ENCODE data around the gene POLD1. TPM values are rescaled to one million over a fixed set of nuclear protein-coding genes. Genes with fewer than 3 reads are reported as not detected.

Gene POLD1
- total and polyA plus RNA-seq, 2 of the 13 experiments (the other 11 are each of a cell fraction or from before 2014, with no cell fraction given), result 17.4 to 54.0 TPM

DNA sequence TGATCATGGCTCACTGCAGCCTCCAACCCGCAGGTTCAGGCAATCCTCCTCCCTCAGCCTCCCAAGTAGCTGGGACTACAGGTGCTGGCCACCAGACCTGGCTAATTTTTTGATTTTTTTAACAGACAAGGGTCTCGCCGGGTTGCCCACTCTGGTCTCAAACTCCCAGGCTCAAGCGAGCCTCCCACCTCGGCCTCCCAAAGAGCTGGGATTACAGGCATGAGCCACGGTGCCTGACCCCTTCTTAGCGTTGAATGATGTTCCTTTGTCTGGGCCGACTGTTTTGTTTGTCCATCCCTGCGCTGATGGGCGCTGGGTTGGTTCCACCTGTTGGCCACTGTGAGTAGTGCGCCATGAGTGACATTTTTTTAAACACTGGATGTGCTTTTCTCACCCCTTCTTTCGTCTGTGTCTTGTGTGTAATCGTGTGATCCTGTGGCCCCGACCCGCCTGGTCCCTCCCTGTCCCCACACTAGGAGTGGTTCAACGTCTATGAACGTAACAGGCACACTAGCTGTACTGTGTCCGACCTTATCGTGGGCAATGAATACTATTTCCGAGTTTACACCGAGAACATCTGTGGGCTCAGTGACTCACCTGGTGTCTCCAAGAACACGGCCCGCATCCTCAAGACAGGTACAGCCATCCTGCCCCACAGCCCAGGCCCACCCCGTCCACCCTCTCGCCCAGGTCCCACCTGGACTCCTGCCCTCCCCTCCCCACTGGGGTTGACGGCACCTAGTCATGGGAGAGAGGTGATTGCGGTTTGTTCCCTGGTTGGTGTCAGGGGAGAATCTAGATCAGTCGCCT is 77.1 kb downstream of the POLD1 start:
- no peaks in the 10 kb centered on the region for H3K9me3 ChIP-seq (ENCODE audit: low read length)
- no peaks in the 10 kb centered on the region for H3K79me2 ChIP-seq (ENCODE audit: insufficient read depth, low read length)
- peak overlapping the region in 1 of 3 experiments; percentile 43; a peak in 1 of 6 replicates for H3K4me3 ChIP-seq (replicated peaks in 1 of 3; ENCODE audit: insufficient read depth in 1 of 3, low read depth in 2 of 3, low read length in 3 of 3)
- H3K36me3 ChIP-seq (replicated peaks in 1 of 2; ENCODE audit: control insufficient read depth in 1 of 2, insufficient read depth in 2 of 2, low read length in 2 of 2), result no peaks in the 10 kb centered on the region
- WGBS (ENCODE audit: low lambda C conversion rate), result 12% methylated on average over 15 of the region's 28 CpGs
- intact Hi-C loops (cut with micrococcal nuclease; ENCODE audit: unreplicated experiment), result no loop called here
- FAIRE-seq, result peak; percentile 83
- BruUV-seq (replicated peaks), result no TSS peak
- H3K9ac ChIP-seq (ENCODE audit: insufficient read depth, low read depth, low read length), result no peak overlapping the region
- no peaks in the 10 kb centered on the region for H4K20me1 ChIP-seq (ENCODE audit: insufficient read depth, low read length)
- peaks cover 0 to 7% of the 10 kb centered on the region in 2 experiments; a peak in 2 of 5 replicates for H3K27me3 ChIP-seq (ENCODE audit: control insufficient read depth in 1 of 2, insufficient read depth in 2 of 2, low read length in 2 of 2)
- peaks cover 46% of the 10 kb centered on the region for H3K4me1 ChIP-seq (ENCODE audit: insufficient read depth, low read length)
- in situ Hi-C loops (cut with HindIII; ENCODE audit: extremely low pct_ligation_motif_present, low pct_unique_long_range_greater_than_20kb), result loop anchor here (10.0 kb wide), 1 partner anchor 86 kb away; the partner anchor contains the start of gene NR1H2
- no peak overlapping the region for H3K27ac ChIP-seq (ENCODE audit: extremely low read length, insufficient read depth, low read length)
- peak overlapping the region; percentile 60 for H3K4me2 ChIP-seq (ENCODE audit: low read depth, low read length)
- no peak overlapping the region for H2AFZ ChIP-seq (ENCODE audit: low read length)
- POLR2A ChIA-PET, result interaction anchor here (1.0 to 1.5 kb wide), 2 partner anchors 85 to 104 kb away, joined by 3 to 7 read pairs; partner anchors contain the start of gene NR1H2
- peak; percentile 71 for DNase-seq (ENCODE audit: low spot score)
- ATAC-seq, result peak; percentile 63
- CTCF ChIA-PET (ENCODE audit: low intra/inter-chr PET ratio, low total read pairs), result interaction anchor here (1.6 to 3.4 kb wide), 3 partner anchors 18 to 104 kb away, joined by 7 to 16 read pairs (median 9); no protein-coding TSS in a partner anchor
- TF ChIP-seq RAD21 (CRISPR knock-in tag; IDR thresholded peaks at IDR 0.05) (peak; percentile 72), SP2 (CRISPR knock-in tag; IDR thresholded peaks at IDR 0.05) (no peak), SNAPC4 (CRISPR knock-in tag; IDR thresholded peaks at IDR 0.05) (no peak), TARDBP (CRISPR knock-in tag; IDR thresholded peaks at IDR 0.05) (no peak), ATF4 (CRISPR knock-in tag; IDR thresholded peaks at IDR 0.05) (no peak), PAF1 (CRISPR knock-in tag; IDR thresholded peaks at IDR 0.05) (no peak), CSRNP1 (CRISPR knock-in tag; IDR thresholded peaks at IDR 0.05) (no peak)
- TF ChIP-seq, protein P1, sequence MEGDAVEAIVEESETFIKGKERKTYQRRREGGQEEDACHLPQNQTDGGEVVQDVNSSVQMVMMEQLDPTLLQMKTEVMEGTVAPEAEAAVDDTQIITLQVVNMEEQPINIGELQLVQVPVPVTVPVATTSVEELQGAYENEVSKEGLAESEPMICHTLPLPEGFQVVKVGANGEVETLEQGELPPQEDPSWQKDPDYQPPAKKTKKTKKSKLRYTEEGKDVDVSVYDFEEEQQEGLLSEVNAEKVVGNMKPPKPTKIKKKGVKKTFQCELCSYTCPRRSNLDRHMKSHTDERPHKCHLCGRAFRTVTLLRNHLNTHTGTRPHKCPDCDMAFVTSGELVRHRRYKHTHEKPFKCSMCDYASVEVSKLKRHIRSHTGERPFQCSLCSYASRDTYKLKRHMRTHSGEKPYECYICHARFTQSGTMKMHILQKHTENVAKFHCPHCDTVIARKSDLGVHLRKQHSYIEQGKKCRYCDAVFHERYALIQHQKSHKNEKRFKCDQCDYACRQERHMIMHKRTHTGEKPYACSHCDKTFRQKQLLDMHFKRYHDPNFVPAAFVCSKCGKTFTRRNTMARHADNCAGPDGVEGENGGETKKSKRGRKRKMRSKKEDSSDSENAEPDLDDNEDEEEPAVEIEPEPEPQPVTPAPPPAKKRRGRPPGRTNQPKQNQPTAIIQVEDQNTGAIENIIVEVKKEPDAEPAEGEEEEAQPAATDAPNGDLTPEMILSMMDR (CRISPR knock-in tag; IDR thresholded peaks at IDR 0.05), result peak; percentile 89
- TF ChIP-seq, protein P2, sequence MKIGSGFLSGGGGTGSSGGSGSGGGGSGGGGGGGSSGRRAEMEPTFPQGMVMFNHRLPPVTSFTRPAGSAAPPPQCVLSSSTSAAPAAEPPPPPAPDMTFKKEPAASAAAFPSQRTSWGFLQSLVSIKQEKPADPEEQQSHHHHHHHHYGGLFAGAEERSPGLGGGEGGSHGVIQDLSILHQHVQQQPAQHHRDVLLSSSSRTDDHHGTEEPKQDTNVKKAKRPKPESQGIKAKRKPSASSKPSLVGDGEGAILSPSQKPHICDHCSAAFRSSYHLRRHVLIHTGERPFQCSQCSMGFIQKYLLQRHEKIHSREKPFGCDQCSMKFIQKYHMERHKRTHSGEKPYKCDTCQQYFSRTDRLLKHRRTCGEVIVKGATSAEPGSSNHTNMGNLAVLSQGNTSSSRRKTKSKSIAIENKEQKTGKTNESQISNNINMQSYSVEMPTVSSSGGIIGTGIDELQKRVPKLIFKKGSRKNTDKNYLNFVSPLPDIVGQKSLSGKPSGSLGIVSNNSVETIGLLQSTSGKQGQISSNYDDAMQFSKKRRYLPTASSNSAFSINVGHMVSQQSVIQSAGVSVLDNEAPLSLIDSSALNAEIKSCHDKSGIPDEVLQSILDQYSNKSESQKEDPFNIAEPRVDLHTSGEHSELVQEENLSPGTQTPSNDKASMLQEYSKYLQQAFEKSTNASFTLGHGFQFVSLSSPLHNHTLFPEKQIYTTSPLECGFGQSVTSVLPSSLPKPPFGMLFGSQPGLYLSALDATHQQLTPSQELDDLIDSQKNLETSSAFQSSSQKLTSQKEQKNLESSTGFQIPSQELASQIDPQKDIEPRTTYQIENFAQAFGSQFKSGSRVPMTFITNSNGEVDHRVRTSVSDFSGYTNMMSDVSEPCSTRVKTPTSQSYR (CRISPR knock-in tag; IDR thresholded peaks at IDR 0.05; ENCODE audit: borderline replicate concordance), result no peak

Measured in HepG2 (cell line).